LNCaP clone FGC (cell line): ENCODE results near the gene FBXO30.

Experiments used
- DNase-seq: peaks from one replicate; pipeline ENCODE4 v3.0.0-alpha.2; 2011; ENCODE audit warnings: low read depth
- H3K4me3 ChIP-seq: 2 replicates; pipeline ENCODE4 v1.5.1; 2011; ENCODE audit warnings: mild to moderate bottlenecking, low read depth, low read length, control low read depth
- TF ChIP-seq, protein P1 (sequence below): IDR thresholded peaks from 2 replicates; pipeline ENCODE4 v1.5.1; 2012; ENCODE audit warnings: mild to moderate bottlenecking; ENCODE audit not compliant: control insufficient read depth, insufficient read depth; ENCODE audit errors: extremely low read depth

FBXO30 gene

DNA sequence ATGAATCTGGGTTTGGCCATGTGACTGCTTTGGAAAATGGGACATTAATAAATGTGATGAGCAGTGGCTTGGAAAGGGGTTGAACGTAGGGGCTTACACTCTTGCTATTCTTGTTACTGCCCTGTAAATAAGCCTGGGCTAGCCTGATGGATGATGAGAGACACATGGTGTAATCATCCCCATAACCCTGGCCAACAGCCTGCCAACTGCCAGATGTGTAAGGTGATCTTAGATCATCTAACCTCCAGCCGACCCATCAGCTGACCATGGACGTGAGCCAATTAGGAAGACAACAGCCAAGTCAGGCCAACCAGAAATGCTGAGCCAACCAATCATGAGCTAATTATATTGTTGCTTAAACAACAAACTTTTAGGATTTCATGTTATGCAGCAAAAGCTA is 25.2 kb downstream of the FBXO30 start:
- TF ChIP-seq, protein P1, sequence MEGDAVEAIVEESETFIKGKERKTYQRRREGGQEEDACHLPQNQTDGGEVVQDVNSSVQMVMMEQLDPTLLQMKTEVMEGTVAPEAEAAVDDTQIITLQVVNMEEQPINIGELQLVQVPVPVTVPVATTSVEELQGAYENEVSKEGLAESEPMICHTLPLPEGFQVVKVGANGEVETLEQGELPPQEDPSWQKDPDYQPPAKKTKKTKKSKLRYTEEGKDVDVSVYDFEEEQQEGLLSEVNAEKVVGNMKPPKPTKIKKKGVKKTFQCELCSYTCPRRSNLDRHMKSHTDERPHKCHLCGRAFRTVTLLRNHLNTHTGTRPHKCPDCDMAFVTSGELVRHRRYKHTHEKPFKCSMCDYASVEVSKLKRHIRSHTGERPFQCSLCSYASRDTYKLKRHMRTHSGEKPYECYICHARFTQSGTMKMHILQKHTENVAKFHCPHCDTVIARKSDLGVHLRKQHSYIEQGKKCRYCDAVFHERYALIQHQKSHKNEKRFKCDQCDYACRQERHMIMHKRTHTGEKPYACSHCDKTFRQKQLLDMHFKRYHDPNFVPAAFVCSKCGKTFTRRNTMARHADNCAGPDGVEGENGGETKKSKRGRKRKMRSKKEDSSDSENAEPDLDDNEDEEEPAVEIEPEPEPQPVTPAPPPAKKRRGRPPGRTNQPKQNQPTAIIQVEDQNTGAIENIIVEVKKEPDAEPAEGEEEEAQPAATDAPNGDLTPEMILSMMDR, result no peak
- H3K4me3 ChIP-seq, result no peak overlapping the region
- no peak for DNase-seq

DNA sequence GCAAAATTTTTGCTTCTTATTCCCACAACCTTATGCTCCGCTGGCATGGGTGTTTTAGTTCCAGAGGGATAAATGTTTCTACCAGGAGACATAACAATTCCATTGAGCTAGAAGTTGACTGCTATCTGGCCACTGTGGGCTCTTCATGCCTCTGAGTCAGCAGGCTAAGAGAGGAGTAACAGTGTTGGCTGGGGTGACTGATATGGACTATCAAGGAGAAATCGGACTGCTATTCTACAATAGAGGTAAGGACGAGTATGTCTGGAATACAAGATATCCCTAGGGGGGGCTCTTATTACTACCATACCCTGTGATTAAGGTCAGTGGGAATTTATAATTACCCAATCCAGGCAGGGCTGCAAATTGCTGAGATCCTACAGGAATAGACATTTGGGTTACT is 26.9 kb downstream of the FBXO30 start:
- TF ChIP-seq, protein P1, result no peak
- no peak for DNase-seq
- H3K4me3 ChIP-seq, result no peak overlapping the region

DNA sequence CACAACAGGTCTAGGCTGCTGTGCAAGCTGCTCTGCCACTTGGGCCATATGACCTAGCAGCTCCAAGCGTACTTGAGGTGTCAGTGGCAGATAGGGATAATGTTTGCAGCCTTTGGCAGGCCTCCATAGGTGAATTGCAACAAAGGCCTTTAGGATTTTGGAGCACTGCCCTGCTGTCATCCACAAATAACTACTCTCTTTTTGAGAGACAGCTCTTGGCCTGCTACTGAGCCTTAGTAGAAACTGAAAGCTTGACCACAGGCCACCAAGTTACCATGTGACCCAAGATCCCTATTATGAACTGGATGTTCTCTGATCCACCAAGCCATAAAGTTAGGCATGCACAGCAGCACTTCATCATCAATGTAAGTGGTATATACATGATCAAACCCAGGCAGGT is 29.9 kb downstream of the FBXO30 start:
- DNase-seq, result no peak
- no peak overlapping the region for H3K4me3 ChIP-seq
- TF ChIP-seq, protein P1, result no peak

DNA sequence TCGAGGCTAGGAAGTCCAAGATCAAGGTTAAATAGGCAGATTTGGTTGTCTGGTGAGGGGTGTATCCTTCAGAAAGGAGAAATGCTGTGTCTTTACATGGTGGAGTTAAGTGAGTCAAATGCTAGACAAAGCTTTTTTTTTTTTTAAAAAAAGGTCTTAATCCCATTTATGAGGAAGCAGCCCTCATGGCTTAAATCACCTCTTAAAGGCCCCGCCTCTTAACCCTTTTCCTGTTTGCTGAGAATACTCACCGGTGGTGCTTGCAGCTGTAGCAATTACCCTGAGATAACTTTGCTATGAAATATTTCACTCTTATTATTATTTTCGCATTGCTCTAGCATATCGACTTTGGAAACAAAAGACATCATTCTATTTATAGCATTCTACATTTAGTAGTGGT is 30.8 kb downstream of the FBXO30 start:
- H3K4me3 ChIP-seq, result no peak overlapping the region
- DNase-seq, result no peak
- TF ChIP-seq, protein P1, result no peak

DNA sequence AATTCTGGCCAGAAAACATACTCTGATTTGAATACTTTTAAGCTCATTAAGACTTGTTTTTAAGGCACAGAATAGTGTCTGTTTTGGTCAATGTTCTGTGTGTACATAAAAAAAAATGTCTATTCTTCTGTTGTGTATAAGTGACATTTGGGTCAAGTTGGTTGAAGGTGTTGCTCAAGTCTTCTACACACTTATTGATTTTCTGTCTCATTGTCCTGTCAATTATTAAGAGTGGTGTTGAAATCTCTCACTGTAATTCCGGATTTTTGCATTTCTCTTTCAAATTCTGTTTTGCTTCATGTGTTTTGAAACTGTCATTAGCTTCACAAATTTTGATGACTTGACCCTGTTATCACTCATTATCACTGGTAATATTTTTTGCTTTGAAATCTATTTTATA is 41.7 kb downstream of the FBXO30 start:
- TF ChIP-seq, protein P1, result no peak
- DNase-seq, result no peak
- H3K4me3 ChIP-seq, result no peak overlapping the region

DNA sequence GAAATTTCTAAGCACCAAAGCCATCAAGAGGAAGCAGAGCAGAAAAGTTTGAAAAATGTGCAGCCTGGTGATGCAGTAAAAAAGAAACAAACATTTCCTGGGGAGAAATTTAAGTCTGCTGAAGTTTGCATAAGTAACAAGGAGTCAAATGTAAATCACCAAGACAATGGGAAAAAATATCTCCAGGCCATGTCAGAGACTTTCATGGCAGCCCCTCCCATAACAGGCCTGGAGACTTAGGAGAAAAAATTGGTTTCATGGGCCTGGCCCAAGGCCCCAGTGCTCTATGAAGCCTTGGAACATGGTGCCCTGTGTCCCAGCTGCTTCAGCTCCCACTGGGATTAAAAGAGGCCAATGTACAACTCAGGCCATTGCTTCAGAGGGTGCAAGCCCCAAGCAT is 49.1 kb downstream of the FBXO30 start:
- DNase-seq, result no peak
- TF ChIP-seq, protein P1, result no peak
- no peak overlapping the region for H3K4me3 ChIP-seq

DNA sequence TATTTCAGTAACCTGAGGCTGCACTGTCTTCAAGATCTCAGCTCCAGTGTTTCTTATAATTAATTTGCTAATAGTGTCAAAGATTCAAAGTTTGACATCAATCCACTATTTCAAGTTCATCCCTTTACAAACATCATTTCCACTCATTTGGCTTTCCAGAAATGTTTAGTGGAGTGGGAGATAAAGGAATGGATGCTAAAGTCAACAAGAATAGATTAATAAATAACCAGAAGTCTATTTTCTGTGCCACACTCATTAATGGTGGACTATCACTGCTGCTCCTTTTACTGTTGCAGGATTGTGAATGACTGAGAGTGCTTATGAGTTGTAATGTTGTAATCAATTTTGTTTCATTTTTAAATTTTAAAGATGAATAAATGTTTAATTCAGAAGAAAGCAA is 50.9 kb downstream of the FBXO30 start:
- TF ChIP-seq, protein P1, result no peak
- H3K4me3 ChIP-seq, result no peak overlapping the region
- DNase-seq, result no peak
